Limb (tissue), 2 donors: ENCODE results near the gene DCBLD2.
A peak's percentile ranks its signal among the peaks of the same experiment; 100 is the strongest.
"Not testable (repeated sequence)": the region's sequence is repeated elsewhere in the genome, so short reads cannot be mapped to it uniquely, and the experiment has no call there.

Source experiments
- DNase-seq, 2 donors: peaks; one replicate each; pipeline ENCODE4 v3.0.0-alpha.2; 2016; ENCODE audit errors: extremely low spot score in 2 of 2

The DCBLD2 gene

GRCh38 chr3:98892263-98892662 lies 9.2 kb downstream of the DCBLD2 start:
- no peak for DNase-seq

GRCh38 chr3:98890965-98891910 lies 10.3 kb downstream of the DCBLD2 start:
- DNase-seq = no peak

- DNase-seq = no peak
Observed at GRCh38 chr3:98890181-98890835, 11.2 kb downstream of the DCBLD2 start.

- no peak for DNase-seq
Observed at GRCh38 chr3:98887684-98888083, 13.8 kb downstream of the DCBLD2 start.

GRCh38 chr3:98886525-98886924 lies 15.0 kb downstream of the DCBLD2 start:
- DNase-seq = no peak

- peak in 1 of 2 donors; percentile 34 for DNase-seq
Observed at GRCh38 chr3:98885851-98886250, 15.6 kb downstream of the DCBLD2 start.

GRCh38 chr3:98884675-98885371 lies 16.7 kb downstream of the DCBLD2 start:
- DNase-seq = no peak

GRCh38 chr3:98882614-98883333 lies 18.7 kb downstream of the DCBLD2 start:
- not testable (repeated sequence) for DNase-seq

GRCh38 chr3:98877132-98877531 lies 24.4 kb downstream of the DCBLD2 start:
- no peak for DNase-seq

- DNase-seq = no peak
Observed at GRCh38 chr3:98875535-98875934, 26.0 kb downstream of the DCBLD2 start.

- no peak for DNase-seq
Observed at GRCh38 chr3:98874602-98875249, 26.8 kb downstream of the DCBLD2 start.

- DNase-seq = no peak
Observed at GRCh38 chr3:98869391-98869790, 32.1 kb downstream of the DCBLD2 start.

- DNase-seq = not testable (repeated sequence)
Observed at GRCh38 chr3:98857971-98858370, 43.5 kb downstream of the DCBLD2 start.

- not testable (repeated sequence) for DNase-seq
Observed at GRCh38 chr3:98857258-98857657, 44.2 kb downstream of the DCBLD2 start.

GRCh38 chr3:98856724-98857123 lies 44.8 kb downstream of the DCBLD2 start:
- no peak for DNase-seq

- no peak for DNase-seq
Observed at GRCh38 chr3:98855806-98856400, 45.6 kb downstream of the DCBLD2 start.

- no peak for DNase-seq
Observed at GRCh38 chr3:98848108-98848507, 53.4 kb downstream of the DCBLD2 start.

GRCh38 chr3:98846101-98846500 lies 55.4 kb downstream of the DCBLD2 start:
- DNase-seq = no peak

- no peak for DNase-seq
Observed at GRCh38 chr3:98843266-98843959, 58.1 kb downstream of the DCBLD2 start.

GRCh38 chr3:98839846-98840245 lies 61.6 kb downstream of the DCBLD2 start:
- no peak for DNase-seq
